ENCODE results near the gene CLDN12.

- TF ChIP-seq CTCF (conservative IDR thresholded peaks at IDR 0.05 in 1 of 2, IDR thresholded peaks at IDR 0.05 in 1 of 2; ENCODE audit: extremely low read depth in 1 of 2, insufficient read depth in 1 of 2, low read depth in 1 of 2, low read length in 2 of 2) (no peak), EZH2 (IDR thresholded peaks at IDR 0.05; ENCODE audit: borderline replicate concordance, low read length) (no peak)
These were observed 27.6 kb downstream of the CLDN12 start for GRCh38 chr7:90430614-90431460.
